ENCODE results near the gene ZNF579. TPM values are rescaled to one million over a fixed set of nuclear protein-coding genes. Genes with fewer than 3 reads are reported as not detected.

The ZNF579 gene
- total and polyA plus RNA-seq, 2 of the 13 experiments (the other 11 are each of a cell fraction or from before 2014, with no cell fraction given) = 2.1 to 2.9 TPM

DNA sequence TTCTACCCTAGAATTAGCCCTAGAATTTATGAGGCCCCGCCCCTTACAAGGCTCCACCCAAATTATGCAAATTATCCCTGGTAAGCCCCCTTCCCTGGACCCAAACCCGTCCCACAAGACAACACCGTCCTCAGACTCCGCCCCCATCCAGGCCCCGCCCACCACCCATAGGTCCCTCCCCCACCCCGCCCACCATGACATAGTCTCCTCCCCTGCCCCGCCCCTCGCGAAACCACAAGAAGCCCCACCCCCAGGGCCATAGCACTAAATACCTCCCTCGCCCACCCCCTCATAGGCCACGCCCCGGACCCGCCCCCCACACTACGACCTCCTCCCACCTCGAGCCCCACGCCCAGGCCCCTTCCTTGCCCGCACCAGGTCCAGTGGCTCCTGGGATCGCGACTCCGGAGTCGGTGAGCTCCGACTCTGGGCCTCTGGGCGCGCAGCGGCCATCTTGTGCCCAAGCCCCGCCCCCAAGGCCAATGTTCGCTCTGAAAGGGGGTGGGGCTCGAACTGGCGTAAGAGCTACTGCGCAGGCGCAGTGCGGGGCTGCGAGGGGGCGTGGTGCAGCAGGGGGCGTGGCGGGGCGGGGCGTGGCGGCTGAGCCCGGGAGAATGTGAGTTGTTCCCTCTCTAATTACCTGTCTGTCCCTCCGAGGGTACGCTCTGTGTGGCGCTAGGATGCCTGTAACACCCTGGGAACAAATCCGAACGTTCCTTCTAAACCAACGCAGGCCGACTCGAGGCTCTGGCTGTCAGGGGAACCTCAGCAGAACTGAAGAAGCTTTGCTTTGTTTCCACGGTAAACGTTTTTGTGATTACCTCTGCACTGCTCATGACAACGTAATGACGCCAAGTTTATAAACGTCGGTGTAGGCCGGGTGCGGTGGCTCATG, 43.7 kb upstream of the ZNF579 start, which contains the start of gene ZNF784 (continued):
- TF ChIP-seq, protein P1, sequence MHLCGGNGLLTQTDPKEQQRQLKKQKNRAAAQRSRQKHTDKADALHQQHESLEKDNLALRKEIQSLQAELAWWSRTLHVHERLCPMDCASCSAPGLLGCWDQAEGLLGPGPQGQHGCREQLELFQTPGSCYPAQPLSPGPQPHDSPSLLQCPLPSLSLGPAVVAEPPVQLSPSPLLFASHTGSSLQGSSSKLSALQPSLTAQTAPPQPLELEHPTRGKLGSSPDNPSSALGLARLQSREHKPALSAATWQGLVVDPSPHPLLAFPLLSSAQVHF (CRISPR knock-in tag; IDR thresholded peaks at IDR 0.05) = no peak
- TF ChIP-seq ZFP90 (CRISPR knock-in tag; IDR thresholded peaks at IDR 0.05; ENCODE audit: borderline replicate concordance) (no peak), SIN3A (IDR thresholded peaks at IDR 0.05; ENCODE audit: borderline replicate concordance, low read depth, low read length) (no peak), ZNF234 (CRISPR knock-in tag; conservative IDR thresholded peaks at IDR 0.05) (no peak), ZNF224 (CRISPR knock-in tag; IDR thresholded peaks at IDR 0.05) (no peak), CCAR2 (optimal IDR thresholded peaks at IDR 0.05; ENCODE audit: low read depth, low read length) (no peak), ZFP37 (CRISPR knock-in tag; IDR thresholded peaks at IDR 0.05; ENCODE audit: borderline replicate concordance) (no peak), ZBTB38 (CRISPR knock-in tag; IDR thresholded peaks at IDR 0.05) (0 out of 2 replicates have a peak, but pooled peaks have one; percentile 20), POLR2A (IDR thresholded peaks at IDR 0.05; ENCODE audit: insufficient read depth in 1 of 2, low read depth in 2 of 2, low read length in 2 of 2) (peak; percentile 74 to 88), ZSCAN31 (CRISPR knock-in tag; IDR thresholded peaks at IDR 0.05; ENCODE audit: low read depth) (0 out of 2 replicates have a peak, but pooled peaks have one; percentile 46), ETV6 (CRISPR knock-in tag; conservative IDR thresholded peaks at IDR 0.05) (no peak), KLF12 (CRISPR knock-in tag; IDR thresholded peaks at IDR 0.05; ENCODE audit: borderline replicate concordance) (no peak), ZNF775 (CRISPR knock-in tag; IDR thresholded peaks at IDR 0.05; ENCODE audit: borderline replicate concordance) (no peak), ZNF446 (CRISPR knock-in tag; IDR thresholded peaks at IDR 0.05) (no peak)
- TF ChIP-seq, protein P2, sequence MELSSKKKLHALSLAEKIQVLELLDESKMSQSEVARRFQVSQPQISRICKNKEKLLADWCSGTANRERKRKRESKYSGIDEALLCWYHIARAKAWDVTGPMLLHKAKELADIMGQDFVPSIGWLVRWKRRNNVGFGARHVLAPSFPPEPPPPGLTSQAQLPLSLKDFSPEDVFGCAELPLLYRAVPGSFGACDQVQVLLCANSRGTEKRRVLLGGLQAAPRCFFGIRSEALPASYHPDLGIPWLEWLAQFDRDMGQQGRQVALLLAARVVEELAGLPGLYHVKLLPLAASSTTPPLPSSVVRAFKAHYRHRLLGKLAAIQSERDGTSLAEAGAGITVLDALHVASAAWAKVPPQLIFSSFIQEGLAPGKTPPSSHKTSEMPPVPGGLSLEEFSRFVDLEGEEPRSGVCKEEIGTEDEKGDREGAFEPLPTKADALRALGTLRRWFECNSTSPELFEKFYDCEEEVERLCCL (CRISPR knock-in tag; IDR thresholded peaks at IDR 0.05; ENCODE audit: borderline replicate concordance) = no peak
- TF ChIP-seq, protein P3, sequence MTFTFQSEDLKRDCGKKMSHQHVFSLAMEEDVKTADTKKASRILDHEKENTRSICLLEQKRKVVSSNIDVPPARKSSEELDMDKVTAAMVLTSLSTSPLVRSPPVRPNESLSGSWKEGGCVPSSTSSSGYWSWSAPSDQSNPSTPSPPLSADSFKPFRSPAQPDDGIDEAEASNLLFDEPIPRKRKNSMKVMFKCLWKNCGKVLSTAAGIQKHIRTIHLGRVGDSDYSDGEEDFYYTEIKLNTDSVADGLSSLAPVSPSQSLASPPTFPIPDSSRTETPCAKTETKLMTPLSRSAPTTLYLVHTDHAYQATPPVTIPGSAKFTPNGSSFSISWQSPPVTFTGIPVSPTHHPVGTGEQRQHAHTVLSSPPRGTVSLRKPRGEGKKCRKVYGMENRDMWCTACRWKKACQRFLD (CRISPR knock-in tag; IDR thresholded peaks at IDR 0.05; ENCODE audit: borderline replicate concordance) = no peak
- TF ChIP-seq, protein P4, sequence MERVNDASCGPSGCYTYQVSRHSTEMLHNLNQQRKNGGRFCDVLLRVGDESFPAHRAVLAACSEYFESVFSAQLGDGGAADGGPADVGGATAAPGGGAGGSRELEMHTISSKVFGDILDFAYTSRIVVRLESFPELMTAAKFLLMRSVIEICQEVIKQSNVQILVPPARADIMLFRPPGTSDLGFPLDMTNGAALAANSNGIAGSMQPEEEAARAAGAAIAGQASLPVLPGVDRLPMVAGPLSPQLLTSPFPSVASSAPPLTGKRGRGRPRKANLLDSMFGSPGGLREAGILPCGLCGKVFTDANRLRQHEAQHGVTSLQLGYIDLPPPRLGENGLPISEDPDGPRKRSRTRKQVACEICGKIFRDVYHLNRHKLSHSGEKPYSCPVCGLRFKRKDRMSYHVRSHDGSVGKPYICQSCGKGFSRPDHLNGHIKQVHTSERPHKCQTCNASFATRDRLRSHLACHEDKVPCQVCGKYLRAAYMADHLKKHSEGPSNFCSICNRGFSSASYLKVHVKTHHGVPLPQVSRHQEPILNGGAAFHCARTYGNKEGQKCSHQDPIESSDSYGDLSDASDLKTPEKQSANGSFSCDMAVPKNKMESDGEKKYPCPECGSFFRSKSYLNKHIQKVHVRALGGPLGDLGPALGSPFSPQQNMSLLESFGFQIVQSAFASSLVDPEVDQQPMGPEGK (CRISPR knock-in tag; IDR thresholded peaks at IDR 0.05) = 0 out of 2 replicates have a peak, but pooled peaks have one; percentile 7
- TF ChIP-seq, protein P5, sequence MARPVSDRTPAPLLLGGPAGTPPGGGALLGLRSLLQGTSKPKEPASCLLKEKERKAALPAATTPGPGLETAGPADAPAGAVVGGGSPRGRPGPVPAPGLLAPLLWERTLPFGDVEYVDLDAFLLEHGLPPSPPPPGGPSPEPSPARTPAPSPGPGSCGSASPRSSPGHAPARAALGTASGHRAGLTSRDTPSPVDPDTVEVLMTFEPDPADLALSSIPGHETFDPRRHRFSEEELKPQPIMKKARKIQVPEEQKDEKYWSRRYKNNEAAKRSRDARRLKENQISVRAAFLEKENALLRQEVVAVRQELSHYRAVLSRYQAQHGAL (CRISPR knock-in tag; IDR thresholded peaks at IDR 0.05; ENCODE audit: not compliant biosample characterization) = no peak
- TF ChIP-seq, protein P6, sequence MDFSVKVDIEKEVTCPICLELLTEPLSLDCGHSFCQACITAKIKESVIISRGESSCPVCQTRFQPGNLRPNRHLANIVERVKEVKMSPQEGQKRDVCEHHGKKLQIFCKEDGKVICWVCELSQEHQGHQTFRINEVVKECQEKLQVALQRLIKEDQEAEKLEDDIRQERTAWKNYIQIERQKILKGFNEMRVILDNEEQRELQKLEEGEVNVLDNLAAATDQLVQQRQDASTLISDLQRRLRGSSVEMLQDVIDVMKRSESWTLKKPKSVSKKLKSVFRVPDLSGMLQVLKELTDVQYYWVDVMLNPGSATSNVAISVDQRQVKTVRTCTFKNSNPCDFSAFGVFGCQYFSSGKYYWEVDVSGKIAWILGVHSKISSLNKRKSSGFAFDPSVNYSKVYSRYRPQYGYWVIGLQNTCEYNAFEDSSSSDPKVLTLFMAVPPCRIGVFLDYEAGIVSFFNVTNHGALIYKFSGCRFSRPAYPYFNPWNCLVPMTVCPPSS (IDR thresholded peaks at IDR 0.05) = no peak
